GM12878 (cell line): ENCODE results near the gene CRIM1. TPM values are rescaled to one million over a fixed set of nuclear protein-coding genes. Genes with fewer than 3 reads are reported as not detected.

Source experiments
- polyA plus RNA-seq, 11 experiments: library from polyadenylated mRNA; depleted of rRNA in 4 of 11; unstranded in 6 of 11; stranded (reverse) in 5 of 11; fragments of >200 nt; fragmentation: Nextera tagmentation in 4 of 11; fragmentation: Illumina TruSeq in 1 of 11; extraction: Ambion mirVana in 4 of 11; extraction: Trizol in 1 of 11; gene quantifications; 1 replicate in 1 of 11; 2 replicates in 10 of 11; pipeline versions ENCODE4 v1.2.1 to v1.2.3, GENCODE V29; 2011 to 2016; ENCODE audit warnings: inconsistent platforms in 2 of 11, missing spikeins in 2 of 11, low read depth in 1 of 11
- total RNA-seq, 4 experiments: library from RNA; depleted of rRNA in 3 of 4; stranded (reverse); fragments of >200 nt in 3 of 4; fragmentation: Illumina TruSeq in 1 of 4; extraction: Trizol in 1 of 4; gene quantifications; 2 replicates each; pipeline versions ENCODE4 v1.2.1 to v1.2.3, GENCODE V29; 2013 to 2021

Gene CRIM1
- total and polyA plus RNA-seq, 10 of the 15 experiments (the other 5 are each of a cell fraction or from before 2014, with no cell fraction given): 0.42 to 7.4 (median 3.1) TPM

Other genes starting within 250 kb of the CRIM1 start
- 8.1 and 12.7 TPM in 2 replicates for gene FEZ2, start 242.4 kb downstream of the CRIM1 start, total RNA-seq (2014; rRNA removed)
- 12.3 and 14.1 TPM in 2 replicates for gene FEZ2, start 242.4 kb downstream of the CRIM1 start, total RNA-seq (2014; rRNA removed; fragmentation: Illumina TruSeq; extraction: Trizol)
- gene FEZ2, start 242.4 kb downstream of the CRIM1 start, total RNA-seq (2021): 8.0 and 8.4 TPM in 2 replicates
- 15.4 and 25.0 TPM in 2 replicates for gene FEZ2, start 242.4 kb downstream of the CRIM1 start, polyA plus RNA-seq (2011; rRNA removed)
- gene FEZ2, start 242.4 kb downstream of the CRIM1 start, polyA plus RNA-seq (2014; fragmentation: Illumina TruSeq; extraction: Trizol): 10.5 and 13.8 TPM in 2 replicates
- gene FEZ2, start 242.4 kb downstream of the CRIM1 start, polyA plus RNA-seq (2014; fragmentation: Nextera tagmentation; extraction: Ambion mirVana): 1 to 10 TPM; 3.0 to 3.8 TPM
- gene FEZ2, start 242.4 kb downstream of the CRIM1 start, polyA plus RNA-seq (2014; rRNA removed): 5.0 and 5.2 TPM in 2 replicates
- gene FEZ2, start 242.4 kb downstream of the CRIM1 start, polyA plus RNA-seq (2016; fragmentation: Nextera tagmentation; extraction: Ambion mirVana): 1 to 10 TPM; 4.1 to 4.3 TPM